ACC112 (cell line): ENCODE data around the gene GTF3C5.

Experiments used
- H2AFZ ChIP-seq: fragments of 200-600 bp; sonication (generic); one replicate; pipeline ENCODE4 v1.6.0; 2017; ENCODE audit warnings: antibody characterized with exemption, low read length; ENCODE audit not compliant: unreplicated experiment
- H3K27ac ChIP-seq: fragments of 200-600 bp; sonication (generic); 2 replicates; pipeline ENCODE4 v1.5.1; 2014; ENCODE audit warnings: low read depth, mild to moderate bottlenecking, antibody characterized with exemption, low read length, moderate library complexity
- H3K27me3 ChIP-seq: fragments of 200-600 bp; sonication (generic); 2 replicates; pipeline ENCODE4 v1.6.1; 2014; ENCODE audit warnings: mild to moderate bottlenecking, antibody characterized with exemption, low read length, moderate library complexity, mixed read lengths; ENCODE audit not compliant: insufficient read depth
- H3K36me3 ChIP-seq: fragments of 200-600 bp; sonication (generic); 2 replicates; pipeline ENCODE4 v1.6.1; 2016; ENCODE audit warnings: mild to moderate bottlenecking, antibody characterized with exemption, low read length, moderate library complexity, mixed read lengths; ENCODE audit not compliant: insufficient read depth
- H3K4me1 ChIP-seq: fragments of 200-600 bp; sonication (generic); one replicate; pipeline ENCODE4 v1.6.1; 2016; ENCODE audit warnings: low read length, mixed read lengths; ENCODE audit not compliant: insufficient read depth, unreplicated experiment, control insufficient read depth
- H3K4me3 ChIP-seq: fragments of 200-600 bp; sonication (generic); 2 replicates; pipeline ENCODE4 v1.5.1; 2014; ENCODE audit warnings: mild to moderate bottlenecking, low read depth, low read length
- H3K79me2 ChIP-seq: fragments of 200-600 bp; sonication (generic); one replicate; pipeline ENCODE4 v1.6.0; 2016; ENCODE audit warnings: low read length; ENCODE audit not compliant: control insufficient read depth, unreplicated experiment, insufficient read depth

GTF3C5 gene

DNA sequence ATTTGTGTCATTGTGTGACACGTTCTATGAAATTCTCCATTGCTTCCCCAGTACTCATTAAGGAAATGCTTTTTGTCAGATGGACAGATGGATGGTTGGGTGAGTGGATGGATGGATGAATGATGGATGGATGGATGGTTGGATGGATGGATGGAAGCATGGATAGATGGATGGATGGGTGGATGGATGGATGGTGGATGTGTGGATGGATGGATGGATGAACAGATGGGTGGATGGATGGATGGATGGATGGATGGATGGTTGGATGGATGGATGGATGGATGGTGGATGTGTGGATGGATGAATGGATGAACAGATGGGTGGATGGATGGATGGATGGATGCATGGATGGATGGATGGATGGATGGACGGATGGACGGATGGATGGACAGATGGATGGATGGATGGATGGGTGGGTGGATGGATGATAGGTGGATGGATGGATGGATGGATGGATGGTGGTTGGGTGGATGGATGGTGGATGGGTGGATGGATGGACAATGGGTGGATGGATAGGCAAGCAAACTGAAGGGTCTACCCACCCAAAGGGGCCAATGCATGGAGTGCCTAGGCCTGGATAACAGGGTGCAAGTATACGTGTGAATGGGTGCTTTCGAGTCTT, 24.0 kb upstream of the GTF3C5 start:
- Histone ChIP-seq H3K27me3 (peaks cover 57% of the 10 kb centered on the region), H3K4me1 (no peaks in the 10 kb centered on the region), H3K27ac (no peak overlapping the region), H3K4me3 (no peak overlapping the region), H2AFZ (no peak overlapping the region), H3K79me2 (no peaks in the 10 kb centered on the region), H3K36me3 (no peaks in the 10 kb centered on the region)

DNA sequence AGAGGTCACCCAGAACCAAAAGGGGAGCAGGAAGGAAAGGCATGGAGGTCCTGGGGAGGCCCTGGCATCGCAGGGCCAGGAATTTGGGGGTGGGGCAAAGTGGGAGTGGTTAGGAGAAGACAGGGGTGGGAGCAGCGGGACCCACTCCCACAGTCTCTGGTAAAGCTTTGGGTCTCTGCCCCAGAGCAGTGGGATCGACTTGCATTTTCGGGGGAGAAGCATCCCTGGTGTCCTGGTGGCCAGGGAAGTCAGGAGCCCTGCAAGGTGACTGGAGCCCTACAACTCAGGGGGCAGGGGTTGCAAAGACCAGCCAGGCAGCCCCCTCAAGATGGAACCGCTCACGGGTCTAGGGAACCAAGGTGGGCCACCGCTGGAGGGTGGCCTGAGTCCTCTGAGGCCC, 22.4 kb upstream of the GTF3C5 start:
- Histone ChIP-seq H3K27me3 (peaks cover 51% of the 10 kb centered on the region), H3K4me1 (no peaks in the 10 kb centered on the region)

DNA sequence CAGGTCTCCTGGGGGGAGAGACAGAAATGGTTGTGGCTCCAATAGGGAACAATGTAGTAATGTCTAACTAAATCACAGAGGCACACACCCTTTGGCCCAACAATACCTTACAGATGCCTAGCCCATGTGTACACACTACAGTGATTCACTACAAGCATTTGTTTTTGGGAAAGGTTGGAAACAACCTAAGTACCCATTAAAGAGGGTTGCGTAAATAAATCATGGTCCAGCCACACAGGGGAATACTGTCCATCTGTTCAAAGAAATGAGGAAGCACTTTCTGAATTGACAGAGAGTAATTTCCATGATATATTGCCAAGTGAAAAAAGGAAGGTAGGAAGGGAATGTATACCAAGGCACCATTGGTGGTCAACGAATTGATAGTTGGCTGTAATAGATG, 22.0 kb upstream of the GTF3C5 start:
- Histone ChIP-seq H3K27ac (no peak overlapping the region), H2AFZ (no peak overlapping the region), H3K4me3 (no peak overlapping the region), H3K36me3 (no peaks in the 10 kb centered on the region), H3K4me1 (no peaks in the 10 kb centered on the region), H3K79me2 (no peaks in the 10 kb centered on the region), H3K27me3 (peaks cover 49% of the 10 kb centered on the region)

More for the DNA sequence above, 22.4 kb upstream of the GTF3C5 start:
- no peaks in the 10 kb centered on the region for H3K79me2 ChIP-seq
- H3K27ac ChIP-seq = no peak overlapping the region
- no peak overlapping the region for H3K4me3 ChIP-seq
- H2AFZ ChIP-seq = no peak overlapping the region
- H3K36me3 ChIP-seq = no peaks in the 10 kb centered on the region

DNA sequence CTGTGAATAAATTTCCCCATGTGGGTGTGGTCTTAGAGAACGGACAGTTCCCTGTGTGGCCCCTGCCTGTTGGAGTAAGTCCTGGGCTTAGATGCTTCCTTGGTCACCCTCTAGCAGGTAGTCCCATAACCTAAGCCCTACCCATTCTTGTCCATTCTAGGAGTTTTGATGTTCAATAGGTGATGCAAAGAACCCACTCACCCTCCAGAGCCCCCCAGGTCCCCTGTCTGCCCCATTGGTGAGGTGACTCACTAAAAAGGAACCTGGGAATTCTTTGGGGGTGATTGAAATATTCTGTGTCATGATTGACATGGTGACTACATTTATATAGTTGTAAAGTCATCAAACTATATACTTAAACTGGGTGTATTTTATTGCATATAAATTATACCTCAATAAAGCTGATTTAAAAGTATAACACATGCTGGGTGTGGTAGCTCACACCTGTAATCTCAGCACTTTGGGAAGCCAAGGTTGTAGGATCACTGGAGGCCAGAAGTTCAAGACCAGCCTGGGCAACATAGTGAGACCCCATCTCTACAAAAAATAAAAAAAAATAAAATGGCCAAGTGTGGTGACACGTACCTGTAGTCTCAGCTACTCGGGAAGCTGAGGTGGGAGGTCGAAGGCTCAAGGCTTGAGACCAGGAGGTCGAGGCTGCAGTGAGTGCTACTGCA, 20.8 kb upstream of the GTF3C5 start:
- no peaks in the 10 kb centered on the region for H3K36me3 ChIP-seq
- H3K79me2 ChIP-seq = no peaks in the 10 kb centered on the region
- no peaks in the 10 kb centered on the region for H3K4me1 ChIP-seq
- no peak overlapping the region for H3K4me3 ChIP-seq
- peaks cover 51% of the 10 kb centered on the region for H3K27me3 ChIP-seq
- H2AFZ ChIP-seq = no peak overlapping the region
- no peak overlapping the region for H3K27ac ChIP-seq

- no peak overlapping the region for H3K4me3 ChIP-seq
- H3K27ac ChIP-seq = no peak overlapping the region
- H3K27me3 ChIP-seq = peaks cover 44% of the 10 kb centered on the region
- H2AFZ ChIP-seq = no peak overlapping the region
- no peaks in the 10 kb centered on the region for H3K4me1 ChIP-seq
- H3K36me3 ChIP-seq = no peaks in the 10 kb centered on the region
- no peaks in the 10 kb centered on the region for H3K79me2 ChIP-seq
Observed at GRCh38 chr9:133014696-133015095, 16.1 kb upstream of the GTF3C5 start.

GRCh38 chr9:133023117-133023890, 7.5 kb upstream of the GTF3C5 start:
- no peak overlapping the region for H3K27ac ChIP-seq
- H2AFZ ChIP-seq = peak overlapping the region; percentile 74
- H3K4me3 ChIP-seq = no peak overlapping the region
- peaks cover 4% of the 10 kb centered on the region for H3K27me3 ChIP-seq
- H3K4me1 ChIP-seq = no peaks in the 10 kb centered on the region
- no peaks in the 10 kb centered on the region for H3K36me3 ChIP-seq
- no peaks in the 10 kb centered on the region for H3K79me2 ChIP-seq

GRCh38 chr9:133026426-133026825, 4.4 kb upstream of the GTF3C5 start:
- H3K4me3 ChIP-seq = no peak overlapping the region
- no peaks in the 10 kb centered on the region for H3K36me3 ChIP-seq
- H2AFZ ChIP-seq = no peak overlapping the region
- H3K79me2 ChIP-seq = peaks cover 17% of the 10 kb centered on the region
- no peaks in the 10 kb centered on the region for H3K4me1 ChIP-seq
- peaks cover under 1% of the 10 kb centered on the region; the same call in 1 of the 2 replicates for H3K27me3 ChIP-seq
- H3K27ac ChIP-seq = no peak overlapping the region

- H3K4me1 ChIP-seq = peaks cover 2% of the 10 kb centered on the region
- H3K27me3 ChIP-seq = no peaks in the 10 kb centered on the region
- peaks cover 24% of the 10 kb centered on the region for H3K79me2 ChIP-seq
- H3K4me3 ChIP-seq = no peak overlapping the region
- H3K27ac ChIP-seq = no peak overlapping the region
- no peaks in the 10 kb centered on the region for H3K36me3 ChIP-seq
- no peak overlapping the region for H2AFZ ChIP-seq
Observed at GRCh38 chr9:133027134-133027533, 3.7 kb upstream of the GTF3C5 start.

GRCh38 chr9:133028221-133028620, 2.6 kb upstream of the GTF3C5 start:
- Histone ChIP-seq H3K27ac (no peak overlapping the region), H2AFZ (no peak overlapping the region), H3K4me3 (no peak overlapping the region), H3K4me1 (peaks cover 4% of the 10 kb centered on the region), H3K36me3 (peaks cover 8% of the 10 kb centered on the region), H3K27me3 (no peaks in the 10 kb centered on the region), H3K79me2 (peaks cover 35% of the 10 kb centered on the region)

GRCh38 chr9:133029994-133030316, 842 bp upstream of the GTF3C5 start:
- Histone ChIP-seq H3K4me3 (peak overlapping the region; percentile 97), H2AFZ (peak overlapping the region; percentile 77), H3K79me2 (peaks cover 52% of the 10 kb centered on the region), H3K27ac (peak overlapping the region; percentile 65; the same call in 1 of the 2 replicates), H3K4me1 (peaks cover 4% of the 10 kb centered on the region), H3K27me3 (no peaks in the 10 kb centered on the region), H3K36me3 (peaks cover 21% of the 10 kb centered on the region)

DNA sequence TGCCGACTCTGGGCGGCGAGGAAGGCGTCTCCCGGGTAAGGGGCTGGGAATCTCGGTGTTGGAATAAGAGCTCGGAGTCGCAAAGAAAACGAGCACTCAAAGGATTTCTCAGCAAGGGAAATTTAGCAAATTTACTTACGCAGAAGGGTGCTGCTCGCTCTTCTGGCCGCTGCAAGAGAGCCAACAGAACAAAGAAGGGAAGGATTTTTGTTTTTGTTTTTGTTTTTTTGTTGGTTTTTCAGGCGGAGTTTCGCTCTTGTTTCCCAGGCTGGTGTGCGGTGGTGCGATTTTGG, 279 bp downstream of the GTF3C5 start:
- Histone ChIP-seq H3K36me3 (peaks cover 21% of the 10 kb centered on the region), H3K4me3 (peak overlapping the region; percentile 97), H3K79me2 (peaks cover 64% of the 10 kb centered on the region), H3K27me3 (no peaks in the 10 kb centered on the region), H3K27ac (peak overlapping the region; percentile 69), H2AFZ (peak overlapping the region; percentile 59), H3K4me1 (peaks cover 4% of the 10 kb centered on the region)
